HTR-8/SVneo (cell line): ENCODE measurements around the gene SLC26A1.
A peak's percentile ranks its signal among the peaks of the same experiment; 100 is the strongest.

Experiments
- DNase-seq: peaks from one replicate; pipeline ENCODE4 v3.0.0; 2011; ENCODE audit warnings: low spot score, mixed read lengths; ENCODE audit not compliant: insufficient read length
- FAIRE-seq: peaks from 2 replicates; lab custom pipeline; 2011; peaks lifted over from hg19 to GRCh38; lab: Jason Lieb, UNC

Gene SLC26A1

GRCh38 chr4:1030031-1030430 lies 36.8 kb upstream of the SLC26A1 start:
- no peak for DNase-seq
- no peak for FAIRE-seq

DNA sequence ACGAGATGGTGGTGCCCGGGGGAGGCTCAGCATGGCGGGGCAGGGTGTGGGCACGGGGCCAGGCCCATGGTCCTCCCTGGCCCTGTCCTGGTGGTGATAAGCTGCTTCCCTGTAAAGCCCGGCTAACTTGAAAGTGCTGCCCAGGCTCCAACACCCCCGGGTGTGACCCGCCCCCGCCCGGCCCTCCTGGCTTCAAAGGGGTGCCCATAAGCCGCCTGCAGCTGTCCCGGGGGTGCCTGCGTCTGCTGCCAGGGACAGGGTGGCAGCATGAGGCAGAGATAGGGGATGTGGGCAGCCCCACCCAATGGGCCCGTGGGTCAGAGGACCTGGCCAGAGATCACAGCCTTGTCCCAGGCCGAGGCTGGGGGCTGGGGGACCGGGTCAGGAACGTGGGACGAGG lies 36.3 kb upstream of the SLC26A1 start:
- DNase-seq (no peak), FAIRE-seq (no peak)

DNA sequence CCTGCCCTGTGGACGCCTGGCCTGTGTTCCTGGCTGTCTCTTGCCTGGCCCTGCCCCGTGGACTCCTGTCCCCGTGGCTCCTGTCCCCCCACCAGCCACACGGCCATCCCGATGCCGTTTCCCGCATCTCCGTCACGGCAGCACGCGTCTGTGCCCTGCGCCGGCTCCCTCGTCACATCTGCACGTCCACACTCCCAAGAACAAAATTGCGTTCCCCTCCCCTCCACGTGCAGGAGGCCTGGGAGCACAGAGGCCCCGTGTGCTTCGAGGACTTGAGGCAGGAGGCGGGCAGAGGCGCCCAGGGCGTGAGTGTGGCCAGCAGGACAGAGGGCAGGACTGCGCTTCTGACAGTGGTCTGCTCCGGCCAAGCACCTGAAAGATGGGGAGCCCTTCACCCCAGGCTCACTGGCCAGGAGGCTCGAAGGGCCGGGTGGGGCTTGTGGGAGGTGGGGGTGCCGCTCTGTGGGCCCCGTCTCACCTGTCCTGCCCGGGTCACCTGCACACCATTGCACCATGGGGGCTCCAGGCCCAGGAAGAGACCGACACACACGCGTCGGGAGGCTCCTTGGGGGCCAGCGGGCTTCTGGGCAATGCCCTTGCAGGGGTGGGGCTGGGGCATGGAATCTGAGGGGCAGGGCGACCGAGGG lies 35.5 kb upstream of the SLC26A1 start:
- DNase-seq, result no peak
- no peak for FAIRE-seq

DNA sequence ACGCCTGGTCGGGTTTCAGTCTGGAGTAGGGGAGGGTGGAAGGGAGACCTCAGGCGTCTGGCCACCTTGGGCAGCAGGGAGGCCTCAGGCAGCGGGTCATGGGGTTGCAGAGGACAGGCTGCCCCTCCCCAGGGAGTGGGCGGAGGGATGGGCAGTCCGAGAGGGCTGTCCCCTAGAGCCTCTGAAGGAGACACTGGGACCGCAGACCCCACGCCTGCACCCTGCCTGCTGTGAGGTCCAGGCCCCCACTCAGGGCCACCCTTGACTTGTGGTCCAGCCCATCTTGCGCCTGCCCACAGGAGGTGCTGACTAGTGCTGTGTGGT lies 34.7 kb upstream of the SLC26A1 start:
- no peak for FAIRE-seq
- no peak for DNase-seq

GRCh38 chr4:1027219-1027914 lies 34.2 kb upstream of the SLC26A1 start:
- no peak for DNase-seq
- FAIRE-seq, result no peak

DNA sequence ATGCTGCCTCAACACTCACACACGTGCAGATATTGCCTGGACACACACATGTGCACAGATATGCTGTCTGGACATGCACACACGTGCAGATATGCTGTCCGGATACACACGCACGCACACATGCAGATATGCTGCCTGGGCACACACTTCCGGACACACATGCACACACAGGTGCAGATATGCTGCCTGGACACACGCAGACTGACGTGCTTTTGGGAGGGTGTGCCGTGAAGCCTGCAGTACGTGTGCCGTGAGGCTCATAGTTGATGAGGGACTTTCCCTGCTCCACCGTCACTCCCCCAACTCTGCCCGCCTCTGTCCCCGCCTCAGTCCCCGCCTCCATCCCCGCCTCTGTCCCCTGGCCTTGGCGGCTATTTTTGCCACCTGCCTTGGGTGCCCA lies 32.9 kb upstream of the SLC26A1 start:
- FAIRE-seq (no peak), DNase-seq (no peak)

DNA sequence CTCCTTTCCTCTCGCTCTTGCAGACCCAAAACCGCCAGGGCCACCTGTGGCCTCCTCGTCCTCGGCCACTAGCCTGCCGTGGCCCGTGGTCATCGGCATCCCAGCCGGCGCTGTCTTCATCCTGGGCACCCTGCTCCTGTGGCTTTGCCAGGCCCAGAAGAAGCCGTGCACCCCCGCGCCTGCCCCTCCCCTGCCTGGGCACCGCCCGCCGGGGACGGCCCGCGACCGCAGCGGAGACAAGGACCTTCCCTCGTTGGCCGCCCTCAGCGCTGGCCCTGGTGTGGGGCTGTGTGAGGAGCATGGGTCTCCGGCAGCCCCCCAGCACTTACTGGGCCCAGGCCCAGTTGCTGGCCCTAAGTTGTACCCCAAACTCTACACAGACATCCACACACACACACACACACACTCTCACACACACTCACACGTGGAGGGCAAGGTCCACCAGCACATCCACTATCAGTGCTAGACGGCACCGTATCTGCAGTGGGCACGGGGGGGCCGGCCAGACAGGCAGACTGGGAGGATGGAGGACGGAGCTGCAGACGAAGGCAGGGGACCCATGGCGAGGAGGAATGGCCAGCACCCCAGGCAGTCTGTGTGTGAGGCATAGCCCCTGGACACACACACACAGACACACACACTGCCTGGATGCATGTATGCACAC lies 31.8 kb upstream of the SLC26A1 start:
- peak; percentile 44 for FAIRE-seq

DNA sequence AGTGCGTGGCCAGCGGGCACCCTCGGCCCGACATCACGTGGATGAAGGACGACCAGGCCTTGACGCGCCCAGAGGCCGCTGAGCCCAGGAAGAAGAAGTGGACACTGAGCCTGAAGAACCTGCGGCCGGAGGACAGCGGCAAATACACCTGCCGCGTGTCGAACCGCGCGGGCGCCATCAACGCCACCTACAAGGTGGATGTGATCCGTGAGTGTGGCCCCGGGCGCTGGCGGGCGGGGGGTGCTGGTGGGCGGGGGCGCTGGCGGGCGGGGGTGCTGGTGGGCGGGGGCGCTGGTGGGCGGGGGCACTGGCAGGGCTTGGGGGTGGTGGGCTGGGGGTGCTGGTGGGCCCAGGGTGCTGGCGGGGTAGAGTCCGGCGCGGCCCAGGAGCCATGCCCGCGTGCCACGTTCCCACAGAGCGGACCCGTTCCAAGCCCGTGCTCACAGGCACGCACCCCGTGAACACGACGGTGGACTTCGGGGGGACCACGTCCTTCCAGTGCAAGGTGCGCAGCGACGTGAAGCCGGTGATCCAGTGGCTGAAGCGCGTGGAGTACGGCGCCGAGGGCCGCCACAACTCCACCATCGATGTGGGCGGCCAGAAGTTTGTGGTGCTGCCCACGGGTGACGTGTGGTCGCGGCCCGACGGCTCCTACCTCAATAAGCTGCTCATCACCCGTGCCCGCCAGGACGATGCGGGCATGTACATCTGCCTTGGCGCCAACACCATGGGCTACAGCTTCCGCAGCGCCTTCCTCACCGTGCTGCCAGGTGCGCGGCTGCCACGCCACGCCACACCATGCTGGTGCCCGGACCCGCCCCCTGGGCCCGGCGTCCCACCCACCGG lies 30.9 kb upstream of the SLC26A1 start:
- FAIRE-seq, result no peak
- no peak for DNase-seq

More for the DNA sequence above, 31.8 kb upstream of the SLC26A1 start:
- DNase-seq, result no peak

DNA sequence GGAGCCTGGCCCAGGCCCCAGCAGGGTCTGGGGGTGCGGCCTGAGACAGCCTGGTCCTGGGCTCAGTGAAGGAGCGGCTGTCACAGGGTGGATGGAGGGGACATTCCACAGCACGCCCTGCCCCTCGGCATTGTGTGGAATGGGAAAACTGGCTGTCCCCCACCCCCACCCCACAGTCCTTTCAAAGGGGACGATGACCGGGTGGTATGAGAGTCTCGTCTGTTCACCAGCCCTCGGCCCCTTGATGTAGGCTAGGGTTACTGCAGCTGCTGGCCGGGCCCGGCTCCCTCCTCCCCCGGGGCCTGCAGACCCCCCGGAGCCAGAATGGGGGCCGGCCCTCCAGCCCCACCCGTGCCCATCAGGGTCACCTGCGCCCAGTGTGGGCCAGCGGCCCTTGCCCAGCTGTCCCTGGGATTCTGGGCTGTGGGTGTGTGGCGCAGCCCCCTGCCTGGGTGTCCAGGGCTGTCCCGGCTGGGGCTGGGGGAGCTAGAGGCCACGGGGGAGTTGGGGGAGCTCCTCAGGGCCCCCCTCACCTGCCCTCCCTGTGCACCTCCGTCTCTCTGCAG lies 30.0 kb upstream of the SLC26A1 start:
- FAIRE-seq (no peak), DNase-seq (no peak)

- FAIRE-seq, result no peak
These were observed 29.5 kb upstream of the SLC26A1 start for GRCh38 chr4:1022739-1023066.

DNA sequence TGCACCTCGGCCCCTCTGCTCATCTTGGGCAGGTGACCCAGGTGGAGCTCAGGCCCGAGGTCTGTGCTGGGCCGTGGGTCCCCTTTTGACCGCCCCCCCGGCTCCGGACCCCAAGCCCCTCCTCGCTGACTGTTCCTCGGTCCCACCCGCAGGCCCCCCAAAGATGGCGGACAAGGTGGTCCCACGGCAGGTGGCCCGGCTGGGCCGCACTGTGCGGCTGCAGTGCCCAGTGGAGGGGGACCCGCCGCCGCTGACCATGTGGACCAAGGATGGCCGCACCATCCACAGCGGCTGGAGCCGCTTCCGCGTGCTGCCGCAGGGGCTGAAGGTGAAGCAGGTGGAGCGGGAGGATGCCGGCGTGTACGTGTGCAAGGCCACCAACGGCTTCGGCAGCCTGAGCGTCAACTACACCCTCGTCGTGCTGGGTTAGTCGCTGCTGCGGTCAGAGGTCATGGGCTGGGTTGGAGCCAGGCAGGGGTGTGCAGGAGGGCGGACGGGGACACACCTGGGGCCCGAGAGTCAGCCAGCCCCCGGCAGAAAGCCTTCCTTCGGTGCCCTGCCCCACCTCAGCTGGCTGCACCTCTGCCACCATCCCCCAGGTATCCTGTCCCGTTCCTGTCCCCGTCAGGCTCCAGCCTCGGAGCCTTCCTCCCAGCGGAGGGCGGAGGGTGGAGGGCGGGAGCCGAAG lies 29.0 kb upstream of the SLC26A1 start:
- FAIRE-seq, result no peak
- no peak for DNase-seq

More at GRCh38 chr4:1022739-1023066, 29.5 kb upstream of the SLC26A1 start:
- DNase-seq, result no peak

DNA sequence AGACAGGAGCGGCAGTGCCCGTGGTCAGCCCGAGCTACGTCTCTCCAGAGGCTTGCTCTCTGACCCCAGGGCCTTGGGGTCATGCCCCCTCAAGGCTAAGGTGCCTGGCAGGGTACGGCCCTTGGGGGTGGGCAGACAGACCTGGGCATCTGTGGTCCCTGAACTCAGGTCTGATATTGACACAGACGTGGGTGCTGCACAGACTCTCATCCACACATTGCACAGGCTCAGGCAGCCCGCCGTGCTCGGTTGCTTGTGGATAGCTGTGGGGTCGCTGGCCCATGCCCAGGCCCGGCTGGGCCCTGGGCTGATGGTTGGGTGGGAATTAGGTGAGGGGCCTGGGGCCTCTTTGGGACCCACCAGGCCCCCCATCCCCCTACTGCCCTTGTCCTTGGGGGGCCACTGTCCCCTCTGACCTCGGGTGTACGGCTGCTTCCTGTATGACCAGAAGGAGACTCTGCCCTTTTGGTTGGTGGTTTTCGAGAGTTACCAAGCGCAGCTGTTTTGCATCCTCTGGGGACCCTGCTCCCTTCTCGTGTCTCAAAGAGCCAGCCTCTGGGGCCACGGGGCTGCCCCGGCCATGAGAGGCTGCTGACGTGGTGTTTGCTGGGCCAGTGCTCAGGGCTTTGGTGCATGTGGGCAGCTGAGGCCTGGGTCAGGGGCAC lies 28.3 kb upstream of the SLC26A1 start:
- DNase-seq (no peak), FAIRE-seq (no peak)

DNA sequence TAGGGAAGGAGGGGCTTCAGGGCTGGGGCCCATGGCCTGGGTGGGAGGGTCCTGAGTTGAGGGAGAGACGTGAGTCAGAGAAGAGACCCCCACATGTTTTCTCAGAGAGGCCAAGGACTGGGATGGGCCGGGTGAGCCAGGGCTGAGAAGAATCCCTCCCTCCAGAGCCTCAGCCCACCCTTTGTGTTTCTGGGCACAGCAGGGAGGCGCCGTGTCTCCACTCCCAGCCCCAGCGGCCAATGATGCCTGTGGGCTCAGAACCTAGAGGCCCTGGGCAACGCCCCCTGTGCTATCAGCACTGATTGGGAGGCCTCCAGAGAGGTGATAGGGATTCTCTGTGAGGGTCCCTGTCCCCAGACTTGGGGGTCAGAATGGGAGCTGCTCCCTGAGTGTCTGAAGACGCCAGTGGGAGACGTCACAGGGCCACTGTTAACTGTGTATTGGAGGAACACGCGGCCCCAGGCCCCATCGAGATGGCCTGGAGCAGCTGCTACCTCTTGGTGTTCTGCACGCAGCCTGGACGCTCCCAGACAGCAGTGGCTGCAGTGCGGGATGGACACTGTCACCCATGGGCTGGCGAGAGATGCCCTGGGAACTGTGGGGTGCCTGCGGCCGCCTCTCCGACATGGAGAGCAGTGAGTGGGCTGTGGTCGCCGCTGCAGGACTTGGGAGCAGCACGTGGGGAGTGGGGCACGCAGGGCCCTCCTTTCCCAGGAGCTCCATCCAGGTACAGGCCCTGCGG lies 26.7 kb upstream of the SLC26A1 start:
- FAIRE-seq (no peak), DNase-seq (no peak)

GRCh38 chr4:1019320-1019719 lies 26.1 kb upstream of the SLC26A1 start:
- FAIRE-seq, result no peak

DNA sequence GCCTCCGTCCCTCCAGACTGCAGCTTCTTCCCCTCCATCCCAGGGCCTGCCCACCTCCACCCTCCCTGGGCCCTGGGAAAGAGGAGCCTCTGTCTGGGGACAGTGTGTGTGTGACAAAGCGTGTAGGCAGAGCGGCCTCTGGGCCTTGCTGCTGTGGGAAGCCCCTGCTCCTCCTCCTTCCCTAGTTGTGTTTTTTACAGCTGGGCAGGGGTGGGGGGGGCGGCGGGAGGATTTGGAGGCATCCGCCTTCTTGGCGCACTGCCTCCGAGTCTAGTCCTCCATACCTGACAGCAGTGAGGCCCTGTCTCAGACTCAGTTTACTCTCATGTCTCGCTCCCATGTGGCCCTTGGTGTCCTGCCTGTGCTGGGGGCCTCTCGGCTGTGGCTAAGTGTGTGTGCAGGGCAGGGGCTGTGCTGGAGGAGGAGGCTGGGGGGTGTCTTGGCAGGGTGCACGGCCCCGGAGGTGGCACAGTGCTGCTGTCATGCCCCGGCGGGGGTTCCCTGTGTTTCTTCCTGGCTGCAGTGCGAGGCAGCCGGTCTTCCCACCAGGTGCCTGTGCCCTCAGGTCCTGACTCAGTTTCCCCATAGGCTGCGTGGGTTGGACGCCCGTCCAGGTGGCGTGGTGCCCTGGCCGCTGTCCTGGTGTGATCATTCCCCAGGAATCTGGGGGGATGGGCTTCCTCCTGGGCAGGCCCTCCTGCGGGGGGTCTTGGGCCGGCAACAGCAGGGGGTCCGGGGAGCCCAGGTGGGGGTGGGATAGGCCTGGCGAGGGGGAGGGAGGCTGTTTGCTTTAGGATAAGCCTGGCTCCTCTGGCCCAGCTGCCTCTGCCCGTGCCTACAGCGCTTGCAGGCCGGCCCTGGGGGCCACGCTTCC lies 25.2 kb upstream of the SLC26A1 start:
- FAIRE-seq (no peak), DNase-seq (no peak)

More at GRCh38 chr4:1019320-1019719, 26.1 kb upstream of the SLC26A1 start:
- DNase-seq, result no peak

DNA sequence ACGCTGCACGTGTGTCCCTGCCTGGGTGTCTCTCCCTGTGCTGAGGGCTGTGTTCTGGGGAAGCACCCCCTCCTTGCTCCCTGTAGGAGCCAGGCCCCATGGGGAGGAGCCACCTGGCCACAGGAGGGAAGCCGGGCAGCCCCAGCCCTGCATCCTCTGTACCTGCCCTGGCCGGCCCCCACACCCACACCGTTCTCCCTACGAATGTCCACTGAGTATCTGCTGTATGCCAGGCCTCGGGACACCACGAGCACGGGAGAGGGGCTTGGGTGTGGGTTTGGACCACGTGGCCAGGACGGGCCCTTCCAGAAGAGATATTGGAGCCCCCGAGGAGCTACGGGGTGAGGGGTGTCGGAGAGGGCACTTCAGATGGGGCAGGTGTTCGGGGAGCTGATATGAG lies 24.5 kb upstream of the SLC26A1 start:
- DNase-seq, result no peak
- peak; percentile 16 for FAIRE-seq

DNA sequence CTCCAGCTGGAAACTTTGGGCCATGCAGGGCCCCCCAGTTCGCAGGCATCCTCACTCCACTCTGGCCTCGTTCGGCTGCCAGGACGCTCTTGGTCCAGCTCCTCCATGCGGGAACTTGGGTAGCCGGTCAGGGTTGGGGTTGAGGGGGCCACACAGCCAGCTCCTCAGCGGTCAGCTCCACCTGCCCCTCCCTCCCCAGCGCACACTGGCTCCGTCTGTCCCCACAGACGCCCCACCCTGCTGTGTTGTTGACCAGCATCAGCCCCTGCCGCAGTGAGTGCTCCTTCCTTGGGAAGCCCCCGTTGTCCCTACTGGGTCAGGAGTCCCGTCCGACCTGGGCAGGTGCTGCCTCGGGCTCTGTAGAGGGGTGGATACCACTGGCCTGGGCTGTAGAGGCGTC lies 24.0 kb upstream of the SLC26A1 start:
- DNase-seq (no peak), FAIRE-seq (no peak)

DNA sequence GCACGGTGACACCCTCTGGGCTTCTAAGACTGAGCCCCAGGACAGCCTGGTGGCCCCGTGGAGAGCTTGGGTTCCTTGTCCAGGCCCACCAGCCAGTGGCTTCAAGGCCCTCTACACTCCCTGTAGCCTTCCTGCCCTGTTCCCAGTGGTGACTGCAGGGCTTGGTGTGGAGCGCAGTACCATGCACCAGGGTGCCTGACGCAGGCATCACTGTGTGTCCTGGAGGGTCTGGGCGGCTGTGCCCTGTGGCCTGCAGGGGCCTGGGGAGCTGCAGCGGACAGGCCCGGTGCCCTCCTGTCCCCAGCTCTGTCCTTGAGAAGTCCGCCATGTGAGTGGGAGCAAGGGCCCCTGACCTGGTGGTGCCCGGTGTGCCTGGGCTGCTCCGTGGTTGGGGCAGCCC lies 22.5 kb upstream of the SLC26A1 start:
- FAIRE-seq (no peak), DNase-seq (no peak)
